Measurements from ENCODE around the gene PEAK1.

PEAK1 gene

GRCh38 chr15:77145370-77145769, 274.5 kb downstream of the PEAK1 start:
- DNase-seq (ENCODE audit: extremely low spot score, insufficient read length, low read depth) (no peak), FAIRE-seq (no peak)

GRCh38 chr15:77144492-77145070, 275.3 kb downstream of the PEAK1 start:
- DNase-seq (ENCODE audit: extremely low spot score, insufficient read length, low read depth) = no peak
- FAIRE-seq = no peak

- FAIRE-seq (no peak), DNase-seq (ENCODE audit: extremely low spot score, insufficient read length, low read depth) (no peak)
Observed at GRCh38 chr15:77144026-77144425, 275.9 kb downstream of the PEAK1 start.

- DNase-seq (ENCODE audit: extremely low spot score, insufficient read length, low read depth) = no peak
Observed at GRCh38 chr15:77143616-77144015, 276.3 kb downstream of the PEAK1 start.

GRCh38 chr15:77143191-77143590, 276.7 kb downstream of the PEAK1 start:
- DNase-seq (ENCODE audit: extremely low spot score, insufficient read length, low read depth) (no peak), FAIRE-seq (no peak)

More at GRCh38 chr15:77143616-77144015, 276.3 kb downstream of the PEAK1 start:
- FAIRE-seq = no peak

GRCh38 chr15:77140220-77140619, 279.7 kb downstream of the PEAK1 start:
- FAIRE-seq = no peak
- DNase-seq (ENCODE audit: extremely low spot score, insufficient read length, low read depth) = no peak

- no peak for FAIRE-seq
Observed at GRCh38 chr15:77139312-77139711, 280.6 kb downstream of the PEAK1 start.

GRCh38 chr15:77138167-77138522, 281.8 kb downstream of the PEAK1 start:
- no peak for FAIRE-seq
- no peak for DNase-seq (ENCODE audit: extremely low spot score, insufficient read length, low read depth)

More at GRCh38 chr15:77139312-77139711, 280.6 kb downstream of the PEAK1 start:
- no peak for DNase-seq (ENCODE audit: extremely low spot score, insufficient read length, low read depth)

- FAIRE-seq (no peak), DNase-seq (ENCODE audit: extremely low spot score, insufficient read length, low read depth) (no peak)
Observed at GRCh38 chr15:77135181-77135580, 284.7 kb downstream of the PEAK1 start.

GRCh38 chr15:77130315-77130930, 289.5 kb downstream of the PEAK1 start:
- DNase-seq (ENCODE audit: extremely low spot score, insufficient read length, low read depth) = no peak
- no peak for FAIRE-seq

- no peak for DNase-seq (ENCODE audit: extremely low spot score, insufficient read length, low read depth)
- FAIRE-seq = no peak
Observed at GRCh38 chr15:77127626-77128025, 292.3 kb downstream of the PEAK1 start.

GRCh38 chr15:77126529-77127326, 293.2 kb downstream of the PEAK1 start:
- no peak for DNase-seq (ENCODE audit: extremely low spot score, insufficient read length, low read depth)
- no peak for FAIRE-seq

- DNase-seq (ENCODE audit: extremely low spot score, insufficient read length, low read depth) (no peak), FAIRE-seq (no peak)
Observed at GRCh38 chr15:77123854-77124253, 296.1 kb downstream of the PEAK1 start.

GRCh38 chr15:77122576-77122975, 297.3 kb downstream of the PEAK1 start:
- no peak for DNase-seq (ENCODE audit: extremely low spot score, insufficient read length, low read depth)
- FAIRE-seq = peak; percentile 73

GRCh38 chr15:77121599-77121998, 298.3 kb downstream of the PEAK1 start:
- FAIRE-seq (no peak), DNase-seq (ENCODE audit: extremely low spot score, insufficient read length, low read depth) (no peak)

- FAIRE-seq (no peak), DNase-seq (ENCODE audit: extremely low spot score, insufficient read length, low read depth) (no peak)
Observed at GRCh38 chr15:77120576-77120975, 299.3 kb downstream of the PEAK1 start.

- FAIRE-seq = no peak
- DNase-seq (ENCODE audit: extremely low spot score, insufficient read length, low read depth) = no peak
Observed at GRCh38 chr15:77119446-77119845, 300.5 kb downstream of the PEAK1 start.

GRCh38 chr15:77118882-77119321, 301.0 kb downstream of the PEAK1 start:
- DNase-seq (ENCODE audit: extremely low spot score, insufficient read length, low read depth) = peak; percentile 37
- FAIRE-seq = peak; percentile 77

- DNase-seq (ENCODE audit: extremely low spot score, insufficient read length, low read depth) = no peak
- no peak for FAIRE-seq
Observed at GRCh38 chr15:77115179-77115578, 304.7 kb downstream of the PEAK1 start.

- no peak for FAIRE-seq
- DNase-seq (ENCODE audit: extremely low spot score, insufficient read length, low read depth) = no peak
Observed at GRCh38 chr15:77112838-77113504, 306.9 kb downstream of the PEAK1 start.

- no peak for DNase-seq (ENCODE audit: extremely low spot score, insufficient read length, low read depth)
- FAIRE-seq = no peak
Observed at GRCh38 chr15:77111789-77112188, 308.1 kb downstream of the PEAK1 start.
